Measurements from ENCODE around the gene PAPPA2.
"Not testable (repeated sequence)": the region's sequence is repeated elsewhere in the genome, so short reads cannot be mapped to it uniquely, and the experiment has no call there.

The PAPPA2 gene

DNA sequence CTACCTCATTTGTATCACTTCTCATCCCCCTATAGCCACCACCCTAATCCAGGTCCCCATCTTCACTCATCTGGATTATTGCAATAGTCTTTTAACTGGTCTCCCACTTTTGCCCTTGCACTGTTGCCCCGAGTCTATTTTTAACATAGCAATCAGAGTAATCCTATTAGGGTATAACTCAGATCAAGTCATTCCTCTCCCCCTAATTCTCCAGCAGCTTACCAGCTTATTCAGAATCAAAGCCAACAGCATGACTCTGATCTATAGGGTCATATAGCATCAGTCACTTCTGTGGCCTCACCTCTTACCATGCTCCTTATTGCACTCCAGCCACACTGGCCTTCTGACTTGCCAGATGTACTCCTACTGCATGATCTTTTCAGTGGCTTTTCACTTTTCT, 140.7 kb downstream of the PAPPA2 start:
- Histone ChIP-seq H3K9ac (ENCODE audit: low read length) (no peak overlapping the region), H3K4me1 (ENCODE audit: control insufficient read depth, insufficient read depth, low read length) (no peaks in the 10 kb centered on the region), H3K27ac (ENCODE audit: low read depth, low read length) (no peak overlapping the region), H3K27me3 (ENCODE audit: control insufficient read depth, insufficient read depth, low read length) (no peaks in the 10 kb centered on the region), H3K9me3 (ENCODE audit: control insufficient read depth, insufficient read depth, low read depth, low read length) (no peaks in the 10 kb centered on the region), H3K36me3 (ENCODE audit: control insufficient read depth, insufficient read depth, low read length) (no peaks in the 10 kb centered on the region), H3K4me3 (ENCODE audit: low read depth, low read length) (no peak overlapping the region)

DNA sequence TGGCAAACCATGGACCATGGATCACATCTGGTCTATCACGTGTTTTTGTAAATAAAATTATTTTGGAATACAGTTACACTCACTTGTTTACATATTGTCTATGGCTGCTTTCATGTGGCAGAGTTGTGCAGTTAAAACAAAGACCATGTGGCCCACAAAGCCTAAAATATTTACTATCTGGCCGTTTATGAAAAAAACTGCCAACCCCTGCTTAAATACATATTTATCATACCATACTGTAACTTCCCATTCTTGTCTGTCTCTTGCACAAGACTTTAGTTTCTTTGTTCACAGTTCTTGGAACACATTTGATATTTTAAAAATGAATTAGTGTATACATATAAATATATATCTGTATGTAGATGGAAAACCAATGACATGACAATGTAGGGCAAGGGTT, 141.5 kb downstream of the PAPPA2 start:
- H3K4me1 ChIP-seq (ENCODE audit: control insufficient read depth, insufficient read depth, low read length), result no peaks in the 10 kb centered on the region
- H3K9me3 ChIP-seq (ENCODE audit: control insufficient read depth, insufficient read depth, low read depth, low read length), result no peaks in the 10 kb centered on the region
- H3K27me3 ChIP-seq (ENCODE audit: control insufficient read depth, insufficient read depth, low read length), result no peaks in the 10 kb centered on the region
- no peaks in the 10 kb centered on the region for H3K36me3 ChIP-seq (ENCODE audit: control insufficient read depth, insufficient read depth, low read length)
- no peak overlapping the region for H3K4me3 ChIP-seq (ENCODE audit: low read depth, low read length)
- H3K9ac ChIP-seq (ENCODE audit: low read length), result no peak overlapping the region
- H3K27ac ChIP-seq (ENCODE audit: low read depth, low read length), result no peak overlapping the region

DNA sequence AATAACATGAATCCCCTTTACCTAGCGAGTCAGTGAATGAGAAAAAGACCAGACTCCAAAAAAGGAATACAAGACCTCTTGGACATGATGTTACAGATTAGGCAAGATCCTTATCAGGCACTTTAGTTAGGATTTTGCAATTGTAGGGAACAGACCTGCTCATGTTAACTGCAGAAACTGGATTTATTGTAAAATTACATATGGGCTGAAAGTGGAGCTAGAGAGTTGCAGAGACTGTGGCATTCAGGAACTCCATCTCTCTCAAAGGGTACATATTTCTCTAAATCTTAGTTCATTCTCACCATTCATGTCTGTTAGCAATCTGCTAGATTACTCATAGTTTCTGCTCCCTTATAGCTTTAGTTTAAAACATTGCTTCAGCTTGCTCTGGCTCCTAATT, 142.2 kb downstream of the PAPPA2 start:
- Histone ChIP-seq H3K9me3 (ENCODE audit: control insufficient read depth, insufficient read depth, low read depth, low read length) (no peaks in the 10 kb centered on the region), H3K36me3 (ENCODE audit: control insufficient read depth, insufficient read depth, low read length) (no peaks in the 10 kb centered on the region), H3K4me3 (ENCODE audit: low read depth, low read length) (no peak overlapping the region), H3K9ac (ENCODE audit: low read length) (no peak overlapping the region), H3K27me3 (ENCODE audit: control insufficient read depth, insufficient read depth, low read length) (no peaks in the 10 kb centered on the region), H3K27ac (ENCODE audit: low read depth, low read length) (no peak overlapping the region), H3K4me1 (ENCODE audit: control insufficient read depth, insufficient read depth, low read length) (no peaks in the 10 kb centered on the region)

DNA sequence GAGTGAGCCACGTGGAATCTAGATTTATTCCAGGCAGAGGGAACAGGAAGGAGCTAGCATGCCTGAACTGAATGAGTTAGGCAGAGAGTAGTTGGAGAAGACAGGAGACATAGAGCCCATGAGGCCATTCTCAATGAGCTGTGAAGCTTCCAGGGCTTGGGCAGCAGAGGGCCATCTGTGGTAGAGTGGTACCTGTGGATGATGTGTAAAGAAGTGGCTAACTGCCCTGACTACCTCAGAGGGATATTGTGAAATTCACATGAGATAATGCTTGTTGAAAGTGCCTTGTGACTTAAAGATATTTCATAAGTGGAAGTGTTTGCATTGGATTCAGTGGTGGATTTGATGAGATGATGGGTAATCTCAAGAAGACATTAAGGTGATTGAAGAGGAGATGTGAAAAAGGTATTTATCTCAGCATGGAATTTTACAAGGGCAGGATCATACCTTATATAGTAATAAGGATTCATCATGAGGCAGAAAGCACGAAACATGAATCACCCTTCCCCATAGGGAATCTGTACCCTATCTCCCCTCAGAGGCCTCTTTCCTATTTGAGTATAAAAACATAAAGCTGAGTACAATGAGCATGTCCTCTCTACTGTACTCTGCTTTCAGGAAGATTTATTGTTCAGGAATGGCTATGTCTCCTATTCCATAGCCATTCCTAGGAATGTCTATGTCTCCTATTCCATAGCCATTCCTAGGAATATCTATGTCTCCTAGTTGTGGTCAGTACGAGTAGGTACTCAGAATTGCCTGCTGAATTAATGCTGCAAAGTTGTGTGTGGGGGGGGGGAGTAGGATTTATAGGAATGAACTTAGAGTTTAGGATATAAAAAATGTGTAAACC, 146.8 kb downstream of the PAPPA2 start:
- H3K27me3 ChIP-seq (ENCODE audit: control insufficient read depth, insufficient read depth, low read length), result no peaks in the 10 kb centered on the region
- H3K4me1 ChIP-seq (ENCODE audit: control insufficient read depth, insufficient read depth, low read length), result no peaks in the 10 kb centered on the region
- H3K27ac ChIP-seq (ENCODE audit: low read depth, low read length), result no peak overlapping the region

DNA sequence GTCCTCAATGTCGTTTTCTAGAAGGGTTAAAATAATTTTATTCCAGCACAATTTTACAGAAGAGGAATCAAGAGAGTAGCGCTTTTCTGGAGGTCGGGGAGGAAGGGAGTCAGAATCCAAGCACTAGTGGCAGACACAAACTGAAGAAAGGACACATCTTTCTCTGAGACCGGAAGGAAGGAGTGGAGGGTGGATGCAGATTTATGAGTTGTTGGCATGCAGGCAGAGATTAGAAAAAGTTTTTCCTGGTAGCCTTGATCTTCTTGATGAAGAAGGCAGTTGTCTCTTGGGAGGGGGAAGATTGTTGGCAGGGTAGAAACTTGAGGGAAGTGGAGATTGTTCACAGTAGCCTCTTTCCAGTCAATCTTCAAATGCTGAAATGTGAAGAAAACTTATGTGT, 149.8 kb downstream of the PAPPA2 start:
- Histone ChIP-seq H3K27me3 (ENCODE audit: control insufficient read depth, insufficient read depth, low read length) (no peaks in the 10 kb centered on the region), H3K9ac (ENCODE audit: low read length) (no peak overlapping the region), H3K36me3 (ENCODE audit: control insufficient read depth, insufficient read depth, low read length) (no peaks in the 10 kb centered on the region), H3K4me3 (ENCODE audit: low read depth, low read length) (no peak overlapping the region), H3K9me3 (ENCODE audit: control insufficient read depth, insufficient read depth, low read depth, low read length) (no peaks in the 10 kb centered on the region), H3K27ac (ENCODE audit: low read depth, low read length) (no peak overlapping the region), H3K4me1 (ENCODE audit: control insufficient read depth, insufficient read depth, low read length) (no peaks in the 10 kb centered on the region)

More for the DNA sequence above, 146.8 kb downstream of the PAPPA2 start:
- Histone ChIP-seq H3K36me3 (ENCODE audit: control insufficient read depth, insufficient read depth, low read length) (no peaks in the 10 kb centered on the region), H3K4me3 (ENCODE audit: low read depth, low read length) (no peak overlapping the region), H3K9me3 (ENCODE audit: control insufficient read depth, insufficient read depth, low read depth, low read length) (no peaks in the 10 kb centered on the region), H3K9ac (ENCODE audit: low read length) (no peak overlapping the region)

DNA sequence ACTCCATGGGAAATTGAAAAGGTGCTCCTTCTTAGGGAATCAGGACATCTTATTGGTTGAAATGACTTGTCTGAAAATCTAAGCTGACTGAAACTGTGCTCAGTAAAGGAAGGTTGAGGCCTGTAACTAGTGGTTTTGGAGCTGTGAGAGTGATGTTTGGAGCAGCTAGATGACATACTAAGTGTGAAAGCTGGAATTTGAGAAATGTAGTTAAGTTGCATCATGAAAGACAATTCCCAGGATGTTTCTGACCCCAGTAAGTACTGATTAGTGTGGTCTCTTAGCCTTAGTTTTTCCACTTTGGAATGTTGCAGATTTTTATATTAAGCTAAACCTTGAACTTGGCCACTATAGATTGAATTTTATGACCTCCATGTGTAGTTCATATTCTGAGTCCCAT, 154.9 kb downstream of the PAPPA2 start:
- Histone ChIP-seq H3K4me1 (ENCODE audit: control insufficient read depth, insufficient read depth, low read length) (no peaks in the 10 kb centered on the region), H3K36me3 (ENCODE audit: control insufficient read depth, insufficient read depth, low read length) (no peaks in the 10 kb centered on the region)

DNA sequence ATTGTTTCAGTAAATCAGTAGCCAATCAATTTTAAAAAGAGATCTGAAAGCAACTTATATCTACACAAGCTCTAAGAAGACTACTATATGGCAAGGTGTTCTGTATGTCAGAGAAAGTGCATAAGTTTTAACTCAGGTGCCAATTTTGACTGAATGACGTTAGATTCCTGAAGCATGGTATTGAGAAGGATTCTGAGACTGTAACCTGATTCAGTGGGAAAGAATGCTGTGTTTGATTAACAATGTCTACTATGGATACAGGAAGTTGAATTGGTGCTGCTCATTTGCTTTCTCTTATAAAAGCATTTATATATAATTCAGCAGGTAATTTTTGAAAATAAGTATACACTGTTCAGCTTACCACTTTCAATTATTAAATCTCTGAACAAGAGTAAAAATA, 156.3 kb downstream of the PAPPA2 start:
- Histone ChIP-seq H3K4me1 (ENCODE audit: control insufficient read depth, insufficient read depth, low read length) (no peaks in the 10 kb centered on the region), H3K9ac (ENCODE audit: low read length) (no peak overlapping the region), H3K9me3 (ENCODE audit: control insufficient read depth, insufficient read depth, low read depth, low read length) (0 out of 2 replicates have a peak, but pooled peaks cover 2% of the 10 kb centered on the region), H3K4me3 (ENCODE audit: low read depth, low read length) (no peak overlapping the region), H3K27ac (ENCODE audit: low read depth, low read length) (no peak overlapping the region), H3K36me3 (ENCODE audit: control insufficient read depth, insufficient read depth, low read length) (no peaks in the 10 kb centered on the region), H3K27me3 (ENCODE audit: control insufficient read depth, insufficient read depth, low read length) (no peaks in the 10 kb centered on the region)

More for the DNA sequence above, 154.9 kb downstream of the PAPPA2 start:
- H3K27ac ChIP-seq (ENCODE audit: low read depth, low read length), result no peak overlapping the region
- H3K4me3 ChIP-seq (ENCODE audit: low read depth, low read length), result no peak overlapping the region
- H3K27me3 ChIP-seq (ENCODE audit: control insufficient read depth, insufficient read depth, low read length), result no peaks in the 10 kb centered on the region
- 0 out of 2 replicates have a peak, but pooled peaks cover 2% of the 10 kb centered on the region for H3K9me3 ChIP-seq (ENCODE audit: control insufficient read depth, insufficient read depth, low read depth, low read length)
- H3K9ac ChIP-seq (ENCODE audit: low read length), result no peak overlapping the region

DNA sequence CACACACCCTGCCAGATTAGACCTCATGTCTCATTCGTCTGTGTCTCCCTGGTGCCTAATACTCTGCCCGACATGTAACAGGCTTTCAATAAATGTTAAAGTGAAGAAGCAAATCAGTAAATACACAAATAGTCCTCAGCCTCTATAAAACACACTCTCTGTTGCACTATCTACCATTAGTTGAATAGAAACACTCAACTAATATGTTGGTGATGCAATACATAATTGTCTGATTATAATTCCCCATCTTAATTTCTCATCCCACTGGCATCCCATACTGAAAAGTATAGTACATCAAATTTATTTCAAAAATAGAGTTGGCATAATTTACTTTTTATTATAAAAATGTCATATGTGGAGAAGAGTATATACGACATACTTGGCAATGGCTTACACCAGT, 162.4 kb downstream of the PAPPA2 start:
- Histone ChIP-seq H3K9ac (ENCODE audit: low read length) (no peak overlapping the region), H3K27ac (ENCODE audit: low read depth, low read length) (no peak overlapping the region), H3K27me3 (ENCODE audit: control insufficient read depth, insufficient read depth, low read length) (no peaks in the 10 kb centered on the region), H3K4me1 (ENCODE audit: control insufficient read depth, insufficient read depth, low read length) (no peaks in the 10 kb centered on the region), H3K36me3 (ENCODE audit: control insufficient read depth, insufficient read depth, low read length) (no peaks in the 10 kb centered on the region), H3K9me3 (ENCODE audit: control insufficient read depth, insufficient read depth, low read depth, low read length) (no peaks in the 10 kb centered on the region), H3K4me3 (ENCODE audit: low read depth, low read length) (no peak overlapping the region)

DNA sequence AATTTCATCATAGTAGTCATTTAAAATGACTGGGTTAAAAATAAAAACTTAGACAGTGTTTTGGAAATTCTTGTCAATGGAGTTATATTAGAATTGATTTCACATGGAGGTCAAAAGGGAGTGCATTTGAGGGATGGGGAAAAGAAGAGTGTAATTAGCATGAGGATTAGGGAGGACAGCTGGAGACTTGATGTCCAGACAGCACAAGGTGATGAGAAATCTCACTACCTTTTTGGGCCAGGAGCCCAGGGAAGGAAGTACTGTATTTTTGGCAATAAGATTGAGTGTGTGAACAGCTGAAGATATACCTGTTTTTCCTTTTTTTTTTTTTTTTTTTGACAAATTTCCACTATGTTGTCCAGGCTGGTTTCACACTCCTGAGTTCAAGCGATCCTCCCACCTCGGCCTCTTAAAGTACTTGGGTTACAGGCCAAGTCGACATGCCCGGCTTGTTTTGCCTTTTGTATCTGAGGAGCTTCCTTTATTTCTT, 163.6 kb downstream of the PAPPA2 start:
- no peak overlapping the region for H3K4me3 ChIP-seq (ENCODE audit: low read depth, low read length)
- H3K27me3 ChIP-seq (ENCODE audit: control insufficient read depth, insufficient read depth, low read length), result no peaks in the 10 kb centered on the region
- H3K36me3 ChIP-seq (ENCODE audit: control insufficient read depth, insufficient read depth, low read length), result no peaks in the 10 kb centered on the region
- no peaks in the 10 kb centered on the region for H3K4me1 ChIP-seq (ENCODE audit: control insufficient read depth, insufficient read depth, low read length)
- H3K9me3 ChIP-seq (ENCODE audit: control insufficient read depth, insufficient read depth, low read depth, low read length), result no peaks in the 10 kb centered on the region
- H3K27ac ChIP-seq (ENCODE audit: low read depth, low read length), result no peak overlapping the region
- H3K9ac ChIP-seq (ENCODE audit: low read length), result no peak overlapping the region

DNA sequence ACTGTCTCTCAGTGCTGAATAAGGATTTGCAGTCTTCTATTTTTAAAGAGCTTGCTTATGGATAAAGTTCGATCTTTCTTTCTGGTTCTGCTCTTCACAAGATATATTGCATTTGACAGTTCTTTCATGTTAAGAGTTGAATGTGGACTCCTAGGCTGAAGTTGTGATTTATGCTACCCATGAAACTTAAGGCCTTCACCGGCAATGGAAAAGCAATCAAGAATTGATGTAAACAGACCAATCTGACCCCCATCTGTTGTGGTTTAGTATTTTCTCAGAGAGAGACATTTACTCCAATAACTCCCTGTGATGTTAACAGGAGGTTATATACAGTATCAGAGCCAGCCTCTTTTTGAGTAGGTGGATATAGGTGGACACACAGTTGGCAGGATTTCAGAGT, 165.8 kb downstream of the PAPPA2 start:
- Histone ChIP-seq H3K9me3 (ENCODE audit: control insufficient read depth, insufficient read depth, low read depth, low read length) (no peaks in the 10 kb centered on the region), H3K36me3 (ENCODE audit: control insufficient read depth, insufficient read depth, low read length) (no peaks in the 10 kb centered on the region), H3K4me3 (ENCODE audit: low read depth, low read length) (no peak overlapping the region), H3K27ac (ENCODE audit: low read depth, low read length) (no peak overlapping the region), H3K4me1 (ENCODE audit: control insufficient read depth, insufficient read depth, low read length) (no peaks in the 10 kb centered on the region), H3K27me3 (ENCODE audit: control insufficient read depth, insufficient read depth, low read length) (no peaks in the 10 kb centered on the region), H3K9ac (ENCODE audit: low read length) (no peak overlapping the region)

DNA sequence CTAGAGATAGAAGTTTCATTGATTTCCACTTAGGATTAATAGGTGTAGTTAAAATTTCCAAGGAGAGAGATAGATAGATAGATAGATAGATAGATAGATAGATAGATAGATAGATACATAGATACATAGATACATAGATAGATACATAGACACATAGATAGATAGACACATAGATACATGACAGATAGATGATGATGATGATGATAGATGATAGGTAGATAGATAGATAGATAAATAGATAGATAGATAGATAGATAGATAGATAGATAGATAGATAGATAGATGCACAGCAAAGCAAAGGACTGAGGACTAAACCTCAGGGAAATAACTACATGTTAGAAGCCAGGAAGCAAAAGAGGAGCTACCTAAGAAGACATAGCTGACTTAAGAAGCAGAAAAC, 171.8 kb downstream of the PAPPA2 start:
- H3K4me3 ChIP-seq (ENCODE audit: low read depth, low read length); H3K27ac ChIP-seq (ENCODE audit: low read depth, low read length); H3K9ac ChIP-seq (ENCODE audit: low read length); H3K36me3 ChIP-seq (ENCODE audit: control insufficient read depth, insufficient read depth, low read length); H3K27me3 ChIP-seq (ENCODE audit: control insufficient read depth, insufficient read depth, low read length); H3K9me3 ChIP-seq (ENCODE audit: control insufficient read depth, insufficient read depth, low read depth, low read length); H3K4me1 ChIP-seq (ENCODE audit: control insufficient read depth, insufficient read depth, low read length): not testable (repeated sequence)

Measured in HUES6 (cell line).